GM12891 (cell line): Measurements from ENCODE around the gene ZNF426.

Experiments used
- DNase-seq: peaks from one replicate; pipeline ENCODE4 v3.0.0; 2011; ENCODE audit warnings: low spot score; ENCODE audit not compliant: insufficient read length
- FAIRE-seq: peaks from 2 replicates; lab custom pipeline; 2011; peaks lifted over from hg19 to GRCh38; lab: Jason Lieb, UNC
- PAX5 ChIP-seq: IDR thresholded peaks from 2 replicates; pipeline ENCODE4 v1.6.1; 2011; ENCODE audit warnings: low read length, moderate library complexity, mild to moderate bottlenecking; ENCODE audit not compliant: insufficient read depth, severe bottlenecking
- POLR2A ChIP-seq: IDR thresholded peaks from 2 replicates; pipeline ENCODE4 v1.6.1; 2011; ENCODE audit warnings: low read depth, low read length, control low read depth
- POLR2AphosphoS5 ChIP-seq: IDR thresholded peaks from 2 replicates; pipeline ENCODE4 v1.6.1; 2011; ENCODE audit warnings: low read depth, low read length, control low read depth
- POU2F2 ChIP-seq: IDR thresholded peaks from 2 replicates; pipeline ENCODE4 v1.6.1; 2011; ENCODE audit warnings: low read depth, mild to moderate bottlenecking, control low read depth, low read length, moderate library complexity
- SPI1 ChIP-seq: IDR thresholded peaks from 2 replicates; pipeline ENCODE4 v1.6.1; 2011; ENCODE audit warnings: low read depth, low read length, control low read depth
- TAF1 ChIP-seq: IDR thresholded peaks from 2 replicates; pipeline ENCODE4 v1.6.1; 2011; ENCODE audit warnings: low read depth, low read length, control low read depth

The ZNF426 gene

GRCh38 chr19:9498183-9498902, 40.1 kb downstream of the ZNF426 start, which contains the start of gene ZNF560:
Gene ZNF560 (minus strand): TSS chr19:9498616. CDS start chr19:9475313, 23,303 bp downstream.
- DNase-seq (no peak), FAIRE-seq (no peak)
- TF ChIP-seq POLR2A, result no peak
- TF ChIP-seq TAF1, result no peak

DNA sequence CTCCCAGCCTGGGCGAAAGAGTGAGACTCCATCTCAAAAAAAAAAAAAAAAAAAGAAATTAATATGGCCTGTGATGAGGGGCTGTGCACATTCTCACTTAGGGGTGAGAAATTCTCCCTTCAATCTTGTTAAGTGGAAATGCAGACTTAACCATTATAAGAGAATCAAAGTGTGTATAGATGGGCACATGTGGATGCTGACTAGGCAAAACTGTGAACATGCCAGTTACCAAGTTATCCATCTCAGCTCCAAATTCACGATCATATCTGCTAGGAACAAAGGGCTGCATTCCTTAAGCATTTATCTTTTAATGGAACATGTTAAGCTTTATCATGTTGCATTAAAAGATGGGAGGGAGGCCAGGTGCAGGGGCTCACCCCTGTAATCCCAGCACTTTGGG, 44.3 kb downstream of the ZNF426 start:
- no peak for TF ChIP-seq SPI1
- no peak for TF ChIP-seq POLR2AphosphoS5
- no peak for TF ChIP-seq TAF1
- TF ChIP-seq PAX5, result no peak
- no peak for FAIRE-seq

DNA sequence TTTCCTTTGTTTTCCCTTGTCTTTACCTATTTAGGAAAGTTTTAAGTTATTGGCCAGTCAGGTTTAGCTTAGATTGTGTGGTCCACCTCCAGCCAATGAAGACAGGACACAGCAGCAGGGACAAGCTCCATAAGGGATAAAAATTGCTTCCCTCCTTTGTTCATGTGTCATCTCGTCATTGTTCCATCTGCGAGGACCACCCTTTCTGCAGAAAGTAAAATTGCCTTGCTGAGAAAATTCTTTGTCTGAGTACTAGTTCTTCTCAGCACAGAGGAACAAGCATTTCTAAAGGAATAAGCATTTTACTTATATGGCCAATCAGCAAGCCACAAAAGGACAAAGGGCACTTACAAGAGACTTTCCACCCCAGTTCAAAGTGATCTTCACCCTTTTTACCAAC, 51.4 kb downstream of the ZNF426 start:
- DNase-seq, result no peak

More for the DNA sequence above, 44.3 kb downstream of the ZNF426 start:
- no peak for DNase-seq

DNA sequence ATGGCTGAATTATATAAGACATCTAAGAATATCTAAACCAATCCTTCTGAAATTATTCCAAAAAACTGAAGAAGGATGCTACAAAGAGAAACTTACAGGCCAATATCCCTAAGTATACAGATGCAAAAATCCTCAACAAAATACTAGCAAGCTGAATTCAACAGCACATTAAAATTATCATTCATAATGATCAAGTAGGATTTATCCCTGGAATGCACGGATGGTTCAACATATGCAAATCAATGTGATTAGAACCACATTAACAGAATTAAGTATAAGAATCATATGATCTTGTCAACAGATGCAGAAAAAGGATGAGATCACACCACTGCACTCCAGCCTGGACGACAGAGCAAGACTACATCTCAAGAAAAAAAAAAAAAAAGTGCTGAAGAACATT, 53.3 kb downstream of the ZNF426 start:
- FAIRE-seq, result no peak
- DNase-seq, result no peak
- TF ChIP-seq SPI1, result no peak
- no peak for TF ChIP-seq POLR2AphosphoS5
- no peak for TF ChIP-seq TAF1
- no peak for TF ChIP-seq POLR2A
- no peak for TF ChIP-seq POU2F2
- TF ChIP-seq PAX5, result no peak

More for the DNA sequence above, 51.4 kb downstream of the ZNF426 start:
- no peak for FAIRE-seq
- TF ChIP-seq SPI1 (no peak), PAX5 (no peak), POLR2AphosphoS5 (no peak), POU2F2 (no peak), POLR2A (no peak)

DNA sequence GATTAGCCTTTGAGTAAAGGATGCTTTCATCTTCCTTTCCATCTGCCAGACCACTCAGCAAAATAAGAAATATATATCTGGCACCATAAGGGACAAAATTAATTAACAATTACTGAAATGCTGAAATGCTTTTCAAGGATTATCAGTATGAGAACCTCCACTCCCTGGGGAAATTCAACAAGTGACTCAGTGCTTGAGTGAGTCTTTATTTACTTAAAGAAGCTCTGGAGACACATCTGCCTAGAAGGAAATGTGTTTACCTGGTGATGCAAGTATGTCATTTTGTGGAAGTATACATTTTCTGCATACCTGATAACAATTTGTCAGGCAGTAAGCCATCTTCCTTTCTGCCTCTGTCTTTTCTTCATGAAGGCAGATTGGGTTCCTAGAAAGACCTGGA, 63.5 kb downstream of the ZNF426 start:
- no peak for DNase-seq
- no peak for FAIRE-seq
- TF ChIP-seq PAX5 (no peak), POLR2A (no peak), SPI1 (no peak), POU2F2 (no peak)
